GM21360 (cell line): Measurements from ENCODE around the gene CLCN6.

ENCODE experiments used
- ATAC-seq: cut with Tn5 transposase; IDR thresholded peaks from one replicate; pipeline ENCODE4 v1.9.1; 2021; ENCODE audit warnings: mild to moderate bottlenecking, moderate library complexity; ENCODE audit not compliant: unreplicated experiment

The CLCN6 gene, protein sequence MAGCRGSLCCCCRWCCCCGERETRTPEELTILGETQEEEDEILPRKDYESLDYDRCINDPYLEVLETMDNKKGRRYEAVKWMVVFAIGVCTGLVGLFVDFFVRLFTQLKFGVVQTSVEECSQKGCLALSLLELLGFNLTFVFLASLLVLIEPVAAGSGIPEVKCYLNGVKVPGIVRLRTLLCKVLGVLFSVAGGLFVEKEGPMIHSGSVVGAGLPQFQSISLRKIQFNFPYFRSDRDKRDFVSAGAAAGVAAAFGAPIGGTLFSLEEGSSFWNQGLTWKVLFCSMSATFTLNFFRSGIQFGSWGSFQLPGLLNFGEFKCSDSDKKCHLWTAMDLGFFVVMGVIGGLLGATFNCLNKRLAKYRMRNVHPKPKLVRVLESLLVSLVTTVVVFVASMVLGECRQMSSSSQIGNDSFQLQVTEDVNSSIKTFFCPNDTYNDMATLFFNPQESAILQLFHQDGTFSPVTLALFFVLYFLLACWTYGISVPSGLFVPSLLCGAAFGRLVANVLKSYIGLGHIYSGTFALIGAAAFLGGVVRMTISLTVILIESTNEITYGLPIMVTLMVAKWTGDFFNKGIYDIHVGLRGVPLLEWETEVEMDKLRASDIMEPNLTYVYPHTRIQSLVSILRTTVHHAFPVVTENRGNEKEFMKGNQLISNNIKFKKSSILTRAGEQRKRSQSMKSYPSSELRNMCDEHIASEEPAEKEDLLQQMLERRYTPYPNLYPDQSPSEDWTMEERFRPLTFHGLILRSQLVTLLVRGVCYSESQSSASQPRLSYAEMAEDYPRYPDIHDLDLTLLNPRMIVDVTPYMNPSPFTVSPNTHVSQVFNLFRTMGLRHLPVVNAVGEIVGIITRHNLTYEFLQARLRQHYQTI

DNA sequence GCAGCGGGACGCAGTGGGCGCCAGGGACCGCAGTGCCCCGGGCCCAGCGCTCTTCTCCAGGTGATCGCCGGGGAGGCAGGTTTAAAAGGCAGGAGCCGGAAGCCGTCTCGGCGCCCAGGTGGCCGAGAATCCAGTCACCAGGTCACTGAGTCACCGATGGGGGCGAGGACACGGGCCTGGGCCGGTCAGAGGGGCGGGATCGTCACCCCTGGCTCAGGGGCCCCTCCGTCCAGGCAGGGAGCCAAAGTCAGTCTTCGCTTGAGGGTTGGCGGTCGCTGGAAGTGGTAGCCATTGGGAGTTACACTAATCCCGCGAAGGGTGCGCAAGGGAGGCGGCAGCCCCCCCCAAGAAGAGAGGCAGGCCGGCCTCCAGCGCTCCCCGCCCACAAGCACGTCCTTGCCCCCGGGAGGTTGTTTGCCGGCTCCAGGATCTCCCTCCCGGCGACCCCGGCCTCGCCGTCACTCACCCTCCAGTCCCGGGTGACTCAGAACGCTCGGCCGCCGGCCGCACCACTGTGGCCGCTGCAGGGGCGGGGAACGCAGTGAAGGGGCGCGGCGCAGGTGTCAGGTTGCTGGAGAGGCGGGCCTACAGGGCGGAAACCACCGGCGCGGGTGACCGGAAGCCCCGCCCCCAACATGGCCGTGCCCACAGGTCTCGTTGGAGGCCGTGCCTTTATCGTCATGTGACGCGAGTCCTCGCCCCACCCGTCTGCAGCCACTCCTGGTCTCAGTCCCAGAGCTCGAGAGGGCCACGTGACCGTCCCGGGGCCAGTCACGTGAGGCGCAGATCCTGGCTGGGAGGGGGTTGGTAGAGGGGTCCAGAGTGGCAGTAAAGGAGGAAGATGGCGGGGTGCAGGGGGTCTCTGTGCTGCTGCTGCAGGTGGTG is at the start of gene CLCN6, which contains the start of gene MTHFR:
Gene CLCN6, plus strand, starts transcription at position 770 of the 885 bp plus-strand sequence. Its CDS starts 72 bp downstream, at position 842.
Gene MTHFR, minus strand, starts transcription at position 543 of the 885 bp plus-strand sequence. CDS start 2,848 bp downstream, outside the sequence.
- ATAC-seq: peak; percentile 80

DNA sequence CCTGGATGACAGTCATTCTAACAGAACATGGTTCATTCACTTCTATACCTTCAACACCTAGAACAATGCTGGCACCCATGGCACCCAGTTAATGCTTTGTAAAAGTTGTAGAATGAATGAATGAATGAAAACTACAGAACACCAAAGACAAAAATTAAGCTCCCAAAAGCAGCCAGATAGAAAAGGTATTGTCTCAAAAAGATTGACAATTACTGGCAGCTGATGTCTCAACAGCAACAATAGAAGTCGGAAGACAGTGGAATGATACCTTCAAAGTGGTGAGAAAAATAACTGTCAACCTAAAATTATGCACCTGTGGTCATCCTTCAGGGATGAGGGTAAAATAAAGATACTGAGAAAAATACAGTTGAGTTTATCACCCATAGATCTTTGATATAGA is 48.9 kb upstream of the CLCN6 start:
- ATAC-seq: no peak

DNA sequence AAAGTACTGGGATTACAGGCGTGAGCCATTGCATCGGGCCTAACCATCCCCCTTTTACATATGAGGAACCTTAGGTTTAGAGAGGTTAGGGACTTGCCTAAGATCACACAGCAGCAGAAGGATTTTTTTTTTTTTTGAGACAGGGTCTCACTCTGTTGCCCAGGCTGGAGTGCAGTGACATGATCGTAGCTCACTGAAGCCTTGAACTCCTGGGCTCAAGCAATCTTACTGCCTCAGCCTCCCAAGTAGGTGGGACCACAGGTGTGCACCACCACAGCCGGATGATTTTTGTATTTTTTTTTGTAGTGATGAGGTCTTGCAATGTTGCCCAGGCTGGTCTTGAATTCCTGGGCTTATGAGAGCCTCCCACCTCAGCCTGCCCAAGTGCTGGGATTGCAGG is 46.2 kb upstream of the CLCN6 start:
- ATAC-seq: no peak

GRCh38 chr1:11761285-11761684 is 44.7 kb upstream of the CLCN6 start:
- ATAC-seq: no peak

DNA sequence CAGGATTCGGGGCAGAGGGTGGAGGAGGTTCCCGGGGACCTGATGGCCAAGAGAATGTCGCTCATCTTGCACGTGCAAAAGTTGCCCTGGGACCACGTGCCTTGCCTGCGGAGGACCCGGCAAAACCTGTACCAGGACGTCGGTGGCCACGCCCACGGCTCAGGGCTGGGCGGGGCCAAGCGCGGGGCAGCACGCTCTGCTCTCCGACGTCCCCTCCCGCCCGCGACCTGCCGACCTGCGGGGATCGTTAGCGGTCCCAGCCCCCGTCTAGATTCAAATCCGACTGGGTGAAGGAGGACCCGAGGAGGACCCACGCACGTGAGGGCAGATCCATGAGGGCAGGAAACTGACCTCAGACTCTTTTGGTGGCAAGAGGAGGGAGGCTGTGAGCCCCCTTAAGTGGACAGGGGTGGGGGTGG is 44.0 kb upstream of the CLCN6 start, which contains the start of gene C1orf167:
Gene C1orf167, plus strand, starts transcription at position 206 of the 419 bp plus-strand sequence. CDS start 2,208 bp downstream, outside the sequence.
- no peak for ATAC-seq

DNA sequence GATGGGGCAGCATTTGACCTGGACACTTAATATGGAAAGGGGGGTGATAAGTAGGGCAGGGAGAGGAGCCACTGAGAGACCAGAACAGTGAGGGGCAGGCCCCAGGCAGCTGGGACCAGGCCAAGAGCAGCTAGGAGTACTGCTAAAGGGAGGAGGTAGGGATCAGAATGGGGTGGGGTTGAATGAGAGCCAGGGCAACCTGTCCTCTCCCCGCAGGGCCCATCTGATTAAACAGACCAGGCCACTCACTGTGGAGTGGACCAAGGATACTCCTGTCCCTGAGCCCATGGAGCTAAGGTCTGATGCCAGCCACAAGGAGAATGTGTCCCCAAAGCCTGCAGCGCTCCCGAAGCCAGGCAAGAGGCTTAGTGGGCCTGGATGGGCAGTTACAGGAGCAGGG is 41.9 kb upstream of the CLCN6 start:
- ATAC-seq: no peak

GRCh38 chr1:11764519-11764918 is 41.5 kb upstream of the CLCN6 start:
- no peak for ATAC-seq

GRCh38 chr1:11765661-11766428 is 40.1 kb upstream of the CLCN6 start:
- no peak for ATAC-seq

GRCh38 chr1:11766429-11766776 is 39.6 kb upstream of the CLCN6 start:
- no peak for ATAC-seq

DNA sequence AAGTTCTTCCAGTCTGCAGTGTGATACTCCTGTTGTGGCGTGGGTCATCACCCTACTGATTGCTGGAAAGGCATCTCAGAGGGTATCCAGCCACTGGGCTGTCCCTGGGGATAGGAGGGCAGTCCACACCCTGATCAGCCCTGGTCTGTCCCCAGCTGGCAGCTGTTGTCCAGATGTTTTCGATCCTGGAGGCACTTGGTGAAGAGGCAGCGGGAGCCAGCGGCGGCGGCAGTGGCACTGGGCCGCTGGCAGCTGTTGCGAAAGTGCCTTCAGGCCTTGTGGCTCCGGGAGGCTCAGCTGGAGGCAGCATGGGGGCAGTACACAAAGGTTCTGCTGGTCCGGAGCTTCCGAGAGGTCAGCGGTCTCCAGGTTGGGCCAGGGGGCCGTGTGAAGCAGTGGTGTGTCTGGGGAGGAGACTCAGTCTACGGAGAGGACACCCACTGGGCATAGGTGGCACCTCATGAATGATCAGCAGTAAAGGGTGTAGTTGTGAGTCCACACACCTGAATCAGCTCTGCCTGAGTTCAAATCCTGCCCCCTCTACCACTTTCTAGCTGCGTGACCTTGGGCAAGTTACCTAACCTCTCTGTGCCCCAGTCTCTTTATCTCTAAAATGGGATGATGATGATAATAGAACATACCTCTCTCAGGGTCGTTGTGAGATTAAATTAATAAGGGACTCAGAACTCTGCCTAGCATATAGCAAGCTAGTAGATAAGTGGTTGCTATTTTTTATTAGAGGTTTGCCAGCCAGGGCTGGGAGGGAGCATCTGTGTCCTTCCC is 37.9 kb upstream of the CLCN6 start:
- ATAC-seq: no peak

DNA sequence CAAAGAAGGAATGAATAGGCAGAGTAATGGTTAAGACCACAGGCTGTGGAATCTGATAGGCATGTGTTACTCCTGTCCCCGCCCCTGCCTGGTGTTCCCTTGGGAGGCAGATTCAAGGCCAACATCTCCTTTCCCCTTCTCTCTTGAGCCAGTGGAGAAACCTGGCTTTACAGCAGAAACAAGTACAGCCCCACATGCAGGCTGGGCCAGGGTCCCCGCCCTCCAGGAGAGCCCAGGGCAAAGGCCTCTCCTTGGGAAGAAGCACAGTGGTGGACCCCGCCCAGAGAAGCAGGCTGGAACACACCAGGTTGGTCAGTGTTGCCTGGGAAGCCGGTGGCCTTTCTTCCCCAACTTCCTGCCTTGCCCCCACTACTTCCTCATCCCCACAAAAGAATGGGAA is 37.2 kb upstream of the CLCN6 start:
- ATAC-seq: no peak

DNA sequence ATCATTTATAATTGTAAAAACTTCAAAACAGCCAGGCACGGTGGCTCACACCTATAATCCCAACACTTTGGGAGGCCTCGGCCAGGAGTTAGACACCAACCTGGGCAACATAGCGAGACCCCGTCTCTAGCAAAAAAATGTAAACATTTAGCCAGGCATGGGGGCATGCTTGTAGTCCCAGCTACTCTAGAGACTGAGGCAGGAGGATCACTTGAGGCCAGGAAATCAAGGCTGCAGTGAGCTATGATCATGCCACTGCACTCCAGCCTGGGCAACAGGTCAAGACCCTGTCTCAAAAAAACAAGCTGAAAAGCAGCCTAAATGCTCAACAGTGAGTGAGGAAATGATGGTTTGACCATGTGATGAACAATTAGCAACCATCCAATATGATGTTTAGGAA is 36.7 kb upstream of the CLCN6 start:
- ATAC-seq: no peak

DNA sequence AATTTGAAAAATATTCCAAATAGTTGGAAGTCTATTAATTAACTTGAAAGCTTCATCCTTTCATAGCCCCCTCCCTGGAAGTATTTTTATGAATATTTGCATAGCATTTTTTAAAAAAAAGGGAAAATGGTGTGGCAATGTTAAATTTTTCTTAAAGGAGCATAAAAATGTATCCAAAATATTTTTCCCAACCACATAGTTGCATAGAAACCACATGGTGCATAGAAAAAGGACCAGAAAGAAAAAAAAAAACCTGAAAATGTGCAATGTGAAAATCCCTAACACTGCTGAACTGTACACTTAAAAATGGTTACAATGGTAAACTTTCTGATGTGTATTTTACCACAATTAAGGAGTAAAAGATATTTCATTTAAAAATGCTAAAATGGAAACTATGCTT is 36.0 kb upstream of the CLCN6 start:
- ATAC-seq: no peak

GRCh38 chr1:11771481-11772043 is 34.4 kb upstream of the CLCN6 start:
- ATAC-seq: no peak

DNA sequence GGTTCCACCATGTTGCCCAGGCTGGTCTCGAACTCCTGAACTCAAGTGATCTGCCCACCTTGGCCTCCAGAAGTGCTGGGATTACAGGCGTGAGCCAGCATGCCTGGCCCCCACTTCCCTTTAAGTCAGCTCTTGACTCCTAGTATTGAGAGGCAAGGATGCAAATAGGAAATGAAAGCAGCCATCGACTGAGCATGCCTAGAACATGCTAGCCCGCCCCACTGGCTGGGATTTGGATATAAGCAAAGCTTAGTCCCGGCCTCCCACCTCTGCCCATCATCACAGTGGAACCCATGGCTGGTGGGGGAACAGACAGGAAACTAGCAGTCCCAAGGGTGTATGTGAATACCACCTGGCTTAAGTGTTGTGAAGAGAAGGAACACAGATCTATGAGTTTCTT is 33.5 kb upstream of the CLCN6 start:
- no peak for ATAC-seq

- ATAC-seq: no peak
These were observed 31.2 kb upstream of the CLCN6 start for GRCh38 chr1:11774753-11775152.

GRCh38 chr1:11777658-11778322 is 28.2 kb upstream of the CLCN6 start:
- no peak for ATAC-seq

- no peak for ATAC-seq
These were observed 27.7 kb upstream of the CLCN6 start for GRCh38 chr1:11778336-11778735.
